Stimulated activated CD8-positive, alpha-beta memory T cell treated with anti-CD3 and anti-CD28 coated beads, Interleukin-7, amount 100 ng/mL, for 24 hours (primary cell): ENCODE data around the gene CNTN4.

Source experiments
- DNase-seq: peaks from one replicate; pipeline ENCODE4 v3.0.0-alpha.2; 2020; ENCODE audit warnings: low read depth

Gene CNTN4

DNA sequence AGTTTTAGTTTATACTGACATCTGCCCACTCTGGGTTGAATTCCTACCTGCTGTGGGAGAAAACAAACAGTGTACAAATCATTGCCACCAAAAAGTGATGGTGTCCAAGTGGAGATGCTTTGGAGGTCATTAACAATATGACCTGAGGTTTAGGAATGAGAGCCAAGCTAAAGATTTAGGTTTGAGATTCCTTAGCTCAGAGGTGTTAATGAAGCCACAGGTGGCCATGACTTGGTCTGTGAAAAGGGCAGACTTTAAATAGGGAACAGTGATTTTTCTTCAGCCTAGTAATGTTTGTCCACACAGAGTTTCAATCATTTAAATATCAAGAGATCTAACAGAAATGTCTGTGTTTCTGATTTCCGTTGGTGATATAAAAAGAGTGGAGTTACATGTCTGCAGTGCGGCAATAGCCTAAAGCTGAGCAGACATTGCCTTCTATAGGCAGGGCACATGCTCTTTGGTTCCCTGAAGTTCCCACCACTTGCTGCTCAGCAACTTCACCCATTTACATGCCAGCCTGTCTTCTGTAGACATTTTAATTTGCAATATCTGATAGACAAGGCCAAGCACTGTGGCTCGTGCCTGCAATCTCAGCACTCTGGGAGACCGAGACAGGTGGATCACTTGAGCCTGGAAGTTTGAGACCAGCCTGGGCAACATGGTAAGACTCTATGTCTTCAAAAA, 588.3 kb downstream of the CNTN4 start:
- no peak for DNase-seq

DNA sequence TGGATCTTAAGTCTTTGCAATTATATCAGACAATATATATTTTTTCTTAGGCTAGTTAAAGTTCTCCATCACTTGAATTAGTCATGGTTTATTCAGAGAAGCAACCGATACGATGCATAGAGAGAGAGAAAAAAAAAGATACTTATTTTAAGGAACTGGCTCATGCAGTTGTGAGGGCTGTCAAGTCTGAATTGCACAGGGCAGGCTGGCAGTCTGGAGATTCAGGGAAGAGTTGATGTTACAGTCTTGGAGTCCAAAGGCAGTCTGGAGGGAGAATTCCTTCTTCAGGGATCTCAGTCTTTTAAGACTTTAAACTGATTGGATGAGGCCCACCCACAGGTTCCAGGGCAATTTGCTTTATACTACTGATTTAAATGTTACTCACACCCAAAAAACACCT, 598.9 kb downstream of the CNTN4 start:
- DNase-seq = no peak

DNA sequence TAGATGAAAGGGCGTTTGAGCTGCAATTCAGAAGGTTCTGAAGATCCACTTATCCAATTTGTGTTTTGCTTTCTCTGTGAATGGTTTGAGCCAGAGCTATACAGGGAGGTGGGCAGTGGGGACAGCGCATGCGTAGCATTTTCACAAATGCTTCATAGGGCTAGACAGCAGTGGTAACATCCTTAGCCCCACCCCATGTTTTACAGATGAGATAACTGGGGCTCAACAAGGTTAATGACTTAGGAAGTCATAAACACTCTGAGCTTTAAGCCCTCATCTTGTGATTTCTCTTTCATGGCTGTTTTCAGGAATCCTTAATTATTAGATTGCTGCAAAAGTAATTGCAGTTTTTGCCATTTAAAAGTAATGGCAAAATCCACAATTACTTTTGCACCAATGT, 602.8 kb downstream of the CNTN4 start:
- DNase-seq = no peak

- DNase-seq = no peak
Observed at GRCh38 chr3:2706144-2706835, 607.6 kb downstream of the CNTN4 start.

GRCh38 chr3:2706836-2707210, 608.2 kb downstream of the CNTN4 start:
- DNase-seq = no peak

GRCh38 chr3:2711081-2711480, 612.4 kb downstream of the CNTN4 start:
- no peak for DNase-seq

- DNase-seq = no peak
Observed at GRCh38 chr3:2713923-2714322, 615.3 kb downstream of the CNTN4 start.

DNA sequence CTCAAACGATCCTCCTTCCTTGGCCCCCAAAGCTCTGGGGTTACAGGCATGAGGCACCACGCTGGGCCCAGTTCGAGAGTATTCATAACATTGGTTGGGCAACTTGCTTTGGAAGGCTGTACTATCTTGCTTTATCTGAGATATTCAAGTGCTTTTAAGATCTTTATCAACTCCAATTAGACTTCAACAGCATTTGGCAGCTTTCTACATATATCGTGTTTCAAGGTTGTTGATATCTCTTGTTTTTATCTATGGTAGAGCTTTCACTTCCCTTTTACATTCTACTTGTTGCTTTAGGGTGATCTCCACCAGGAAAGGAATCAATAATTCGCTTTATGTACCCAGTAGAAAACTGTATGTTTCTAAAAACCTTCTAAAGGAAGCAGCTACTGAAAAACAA, 616.2 kb downstream of the CNTN4 start:
- DNase-seq = no peak

DNA sequence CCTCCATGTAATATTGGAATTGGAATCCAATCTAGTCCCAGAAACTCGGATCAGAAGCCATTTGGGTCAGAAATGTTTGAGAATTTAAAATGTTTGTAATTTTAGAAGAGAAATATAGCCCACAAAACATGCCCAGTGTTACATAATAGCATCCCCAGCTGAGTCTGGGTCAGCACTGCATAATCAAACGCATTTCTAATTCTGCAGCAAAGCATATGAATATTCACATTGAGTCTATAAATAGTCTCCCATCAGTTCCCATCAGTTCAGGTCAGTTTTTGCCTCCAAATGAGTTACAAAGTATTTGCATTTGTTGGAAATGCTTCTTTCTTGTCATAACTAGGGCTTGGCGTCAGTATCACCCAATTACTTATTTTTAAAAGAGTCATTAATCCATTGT, 628.4 kb downstream of the CNTN4 start:
- DNase-seq = no peak

- no peak for DNase-seq
Observed at GRCh38 chr3:2727610-2728318, 629.1 kb downstream of the CNTN4 start.

DNA sequence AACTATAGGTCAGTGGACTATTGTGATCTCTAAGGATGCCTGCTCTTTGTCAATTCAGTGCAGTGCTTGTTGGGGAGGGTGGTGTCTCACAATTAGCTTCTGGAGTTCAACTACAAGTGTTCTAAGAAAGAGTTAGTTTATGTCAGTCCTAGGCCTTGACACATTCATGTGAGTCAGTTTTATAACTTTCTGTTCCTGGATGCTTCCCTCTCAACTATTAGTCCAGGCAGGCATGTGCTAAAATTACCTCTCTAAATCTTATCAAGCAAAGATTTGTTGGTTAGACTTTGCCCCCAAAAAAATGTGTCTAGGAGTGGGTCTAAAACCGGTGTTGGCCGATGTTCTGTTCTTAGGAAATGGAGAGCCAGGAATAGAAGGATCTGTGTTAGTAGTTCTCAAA, 633.2 kb downstream of the CNTN4 start:
- DNase-seq = no peak

- no peak for DNase-seq
Observed at GRCh38 chr3:2735392-2735894, 636.8 kb downstream of the CNTN4 start.

DNA sequence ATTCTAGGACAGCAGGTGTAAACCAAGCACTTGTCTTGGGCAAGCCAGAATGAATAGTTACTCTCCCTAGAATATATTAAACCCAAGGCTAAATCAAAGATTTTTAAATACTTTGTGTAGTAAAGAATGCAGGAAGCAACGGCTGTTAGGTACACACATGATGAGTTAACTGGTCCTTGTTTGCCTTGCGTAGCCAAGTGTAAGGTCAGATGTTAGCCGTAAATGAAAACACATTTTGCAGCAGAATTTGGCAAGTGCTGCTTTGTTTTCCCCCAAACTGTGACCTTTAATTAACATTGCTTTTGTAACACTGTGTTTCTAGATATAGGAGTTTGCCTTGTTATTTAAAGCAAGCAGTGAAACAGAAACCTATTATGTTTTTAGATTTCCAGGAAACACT, 642.9 kb downstream of the CNTN4 start:
- no peak for DNase-seq

DNA sequence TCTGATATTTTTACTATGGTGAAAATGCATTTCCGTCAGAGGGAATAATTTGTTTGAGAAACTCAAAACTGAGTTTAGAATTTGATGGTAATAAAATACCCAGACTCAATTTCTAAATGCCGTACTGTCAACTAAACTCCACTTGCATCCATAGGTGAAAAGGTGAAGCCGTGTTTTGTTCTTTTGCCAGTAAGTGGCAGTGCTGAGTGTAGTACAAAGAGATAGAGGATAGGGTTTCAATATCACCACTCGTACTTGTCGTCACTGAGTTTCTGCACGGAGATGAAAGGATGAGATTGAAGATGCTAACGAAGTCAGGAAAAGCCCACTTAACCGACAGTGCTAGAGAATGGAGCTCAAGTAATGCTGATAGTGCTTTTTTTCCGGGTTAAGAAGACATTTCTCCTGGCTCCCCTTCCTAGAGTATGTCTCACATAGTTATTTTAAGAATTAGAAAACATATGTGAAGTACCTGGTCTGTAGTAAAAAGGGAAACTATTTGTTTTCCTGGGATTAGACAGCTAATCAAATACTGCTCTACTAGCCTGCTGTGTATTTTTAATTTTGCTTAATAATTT, 666.4 kb downstream of the CNTN4 start:
- DNase-seq = no peak

DNA sequence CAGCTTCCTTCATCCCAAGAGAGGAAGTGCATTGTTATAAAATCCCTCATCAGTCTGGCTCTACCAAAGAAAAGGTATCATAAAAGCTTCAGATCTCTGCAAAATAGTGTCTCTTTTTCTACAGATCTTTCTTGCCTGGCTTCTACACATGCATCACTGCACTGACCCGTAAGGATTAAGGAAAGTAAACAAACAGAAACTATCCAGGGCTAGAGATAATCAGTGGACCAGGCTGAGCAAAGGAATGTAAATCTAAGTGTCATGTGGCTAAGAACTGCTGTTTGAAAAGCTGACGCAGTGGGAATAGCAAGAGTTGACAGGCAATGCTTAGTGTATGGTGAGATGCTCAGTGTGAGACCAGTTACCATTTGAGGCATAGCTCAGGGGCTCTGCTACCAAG, 671.8 kb downstream of the CNTN4 start:
- DNase-seq = no peak

GRCh38 chr3:2771193-2771592, 672.5 kb downstream of the CNTN4 start:
- no peak for DNase-seq

DNA sequence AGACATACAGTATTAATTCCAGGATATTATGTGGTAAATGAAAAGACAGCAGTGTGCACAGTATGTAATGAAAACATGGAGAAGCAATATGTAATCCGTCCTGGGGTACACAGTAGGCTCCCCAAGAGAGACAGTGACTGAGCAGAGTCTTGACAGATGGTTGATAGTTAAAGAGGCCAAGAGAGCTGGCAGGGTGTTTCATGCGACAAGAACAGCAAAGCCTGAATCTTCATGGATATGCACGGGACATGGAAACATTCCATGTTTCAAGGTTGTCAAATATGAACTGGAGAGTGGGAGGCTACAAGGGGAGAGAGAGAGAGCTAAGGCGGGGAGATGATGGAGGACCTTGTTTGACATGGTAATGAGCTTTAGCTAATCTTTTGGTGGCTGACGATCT, 673.1 kb downstream of the CNTN4 start:
- no peak for DNase-seq

- no peak for DNase-seq
Observed at GRCh38 chr3:2772803-2773202, 674.1 kb downstream of the CNTN4 start.

GRCh38 chr3:2774481-2775249, 676.0 kb downstream of the CNTN4 start:
- no peak for DNase-seq

DNA sequence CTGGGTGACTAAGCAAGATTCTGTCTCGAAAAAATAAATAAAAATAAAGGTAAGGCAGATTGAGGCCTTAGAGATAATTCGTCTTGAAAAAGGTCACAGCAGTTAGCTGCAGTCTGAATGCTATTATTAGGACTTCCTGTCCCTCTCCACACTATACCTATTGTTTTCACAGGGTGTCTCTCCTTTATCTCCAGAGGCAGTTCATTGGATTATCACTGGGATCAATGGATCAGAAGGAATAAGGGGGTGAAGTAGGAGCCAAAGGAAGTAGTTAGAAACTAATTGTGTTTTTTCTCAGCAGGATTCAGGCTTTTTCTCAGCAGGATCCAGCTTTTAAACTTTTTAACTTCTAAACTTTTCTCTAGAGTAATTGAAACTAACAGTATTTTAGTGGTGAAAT, 684.6 kb downstream of the CNTN4 start:
- DNase-seq = no peak

DNA sequence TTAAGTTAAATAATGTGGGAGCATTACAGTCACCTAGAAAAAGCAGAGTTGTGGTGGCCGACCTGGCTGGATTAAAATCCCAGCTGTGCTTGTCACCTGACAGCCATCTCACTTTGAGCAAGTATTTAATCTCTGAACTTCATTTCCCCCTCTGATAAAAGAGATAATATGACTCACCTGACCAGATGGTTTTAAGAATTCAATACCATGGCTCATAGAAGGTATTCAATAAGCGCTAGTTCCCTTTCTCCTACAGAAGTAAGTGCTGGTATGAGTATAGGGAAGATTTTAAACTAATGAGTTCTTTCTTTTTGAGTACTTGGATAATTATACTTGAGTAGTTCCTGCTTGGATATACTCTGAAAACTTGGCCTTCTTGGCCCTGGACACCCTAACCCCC, 686.0 kb downstream of the CNTN4 start:
- DNase-seq = no peak

DNA sequence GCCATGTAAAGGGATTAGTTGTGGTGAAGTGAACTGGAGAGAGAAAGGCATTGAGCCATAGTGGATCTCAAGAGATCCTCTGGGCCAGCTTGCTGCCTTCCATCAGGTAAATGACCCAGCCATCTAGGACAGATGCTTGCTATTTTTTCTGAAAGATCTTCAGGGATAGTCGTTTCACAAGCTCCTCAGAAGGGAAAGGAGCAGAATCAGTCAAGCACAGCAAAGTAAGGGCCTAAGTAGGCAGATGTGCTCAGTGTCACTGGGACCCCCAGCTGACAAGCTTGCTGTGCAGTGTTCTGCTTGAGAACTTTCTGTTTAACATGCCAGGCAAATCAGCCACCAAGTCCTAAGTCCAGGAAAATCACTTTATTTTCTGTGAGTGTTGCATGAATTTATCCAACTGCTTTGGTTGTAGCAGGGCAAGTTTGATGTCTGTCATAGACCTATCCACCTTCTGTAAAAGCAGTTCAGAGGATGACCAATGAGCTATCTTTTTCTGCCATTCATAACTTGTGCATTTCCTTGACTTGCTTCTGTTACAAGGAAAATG, 691.7 kb downstream of the CNTN4 start:
- no peak for DNase-seq
